Measurements from ENCODE around the gene PTPRA.
A peak's percentile ranks its signal among the peaks of the same experiment; 100 is the strongest.

The PTPRA gene

GRCh38 chr20:2932498-2932897 lies 59.2 kb downstream of the PTPRA start:
- no peak for DNase-seq (ENCODE audit: low read depth)
- no peak for TF ChIP-seq CTCF (IDR thresholded peaks at IDR 0.05; ENCODE audit: control insufficient read depth, extremely low read depth, insufficient read depth)

GRCh38 chr20:2937902-2938301 lies 64.6 kb downstream of the PTPRA start:
- no peak overlapping the region for H3K4me3 ChIP-seq (ENCODE audit: low read depth, low read length)
- no peak for TF ChIP-seq CTCF (IDR thresholded peaks at IDR 0.05; ENCODE audit: control insufficient read depth, extremely low read depth, insufficient read depth)
- DNase-seq (ENCODE audit: low read depth) = no peak

More at GRCh38 chr20:2932498-2932897, 59.2 kb downstream of the PTPRA start:
- no peak overlapping the region for H3K4me3 ChIP-seq (ENCODE audit: low read depth, low read length)

GRCh38 chr20:2942439-2942838 lies 69.2 kb downstream of the PTPRA start:
- DNase-seq (ENCODE audit: low read depth) = no peak
- no peak overlapping the region for H3K4me3 ChIP-seq (ENCODE audit: low read depth, low read length)
- no peak for TF ChIP-seq CTCF (IDR thresholded peaks at IDR 0.05; ENCODE audit: control insufficient read depth, extremely low read depth, insufficient read depth)

GRCh38 chr20:2946988-2947961 lies 74.0 kb downstream of the PTPRA start:
- peak; percentile 25 for DNase-seq (ENCODE audit: low read depth)
- TF ChIP-seq CTCF (IDR thresholded peaks at IDR 0.05; ENCODE audit: control insufficient read depth, extremely low read depth, insufficient read depth) = no peak
- H3K4me3 ChIP-seq (ENCODE audit: low read depth, low read length) = no peak overlapping the region

GRCh38 chr20:2948968-2949367 lies 75.7 kb downstream of the PTPRA start:
- no peak for DNase-seq (ENCODE audit: low read depth)
- no peak overlapping the region for H3K4me3 ChIP-seq (ENCODE audit: low read depth, low read length)

GRCh38 chr20:2952766-2953165 lies 79.5 kb downstream of the PTPRA start:
- DNase-seq (ENCODE audit: low read depth) = no peak
- TF ChIP-seq CTCF (IDR thresholded peaks at IDR 0.05; ENCODE audit: control insufficient read depth, extremely low read depth, insufficient read depth) = no peak
- H3K4me3 ChIP-seq (ENCODE audit: low read depth, low read length) = no peak overlapping the region

More at GRCh38 chr20:2948968-2949367, 75.7 kb downstream of the PTPRA start:
- TF ChIP-seq CTCF (IDR thresholded peaks at IDR 0.05; ENCODE audit: control insufficient read depth, extremely low read depth, insufficient read depth) = no peak
